SH-SY5Y (cell line): Measurements from ENCODE around the gene TEAD1.

Source experiments
- GATA2 ChIP-seq: IDR thresholded peaks from 2 replicates; pipeline ENCODE4 v1.6.1; 2011; ENCODE audit warnings: mild to moderate bottlenecking, low read depth, low read length
- GATA3 ChIP-seq: IDR thresholded peaks from 2 replicates; pipeline ENCODE4 v1.6.1; 2011; ENCODE audit warnings: low read depth, mild to moderate bottlenecking, low read length, moderate library complexity

Gene TEAD1

GRCh38 chr11:12949453-12949852, 275.2 kb downstream of the TEAD1 start:
- TF ChIP-seq GATA3, result no peak
- TF ChIP-seq GATA2, result no peak

DNA sequence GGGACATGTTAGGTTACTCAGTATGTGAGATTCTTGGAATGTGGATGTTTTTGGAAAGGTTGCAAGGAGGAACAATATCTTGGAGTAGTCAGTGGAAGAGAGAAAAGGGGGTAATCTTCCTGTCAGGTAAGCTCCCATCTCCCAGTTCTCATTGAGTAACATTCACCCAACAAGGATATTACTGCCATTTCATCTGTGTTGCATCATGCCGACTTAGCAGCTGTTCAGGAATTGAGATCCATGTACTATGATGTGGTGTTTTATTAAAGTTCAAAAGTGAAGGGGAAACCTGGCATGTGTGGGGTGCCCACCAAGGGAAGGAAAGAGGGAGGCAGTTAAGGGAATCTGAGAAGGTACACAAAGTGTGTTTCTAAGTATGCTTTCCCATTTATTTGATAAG, 276.4 kb downstream of the TEAD1 start:
- no peak for TF ChIP-seq GATA3
- no peak for TF ChIP-seq GATA2

DNA sequence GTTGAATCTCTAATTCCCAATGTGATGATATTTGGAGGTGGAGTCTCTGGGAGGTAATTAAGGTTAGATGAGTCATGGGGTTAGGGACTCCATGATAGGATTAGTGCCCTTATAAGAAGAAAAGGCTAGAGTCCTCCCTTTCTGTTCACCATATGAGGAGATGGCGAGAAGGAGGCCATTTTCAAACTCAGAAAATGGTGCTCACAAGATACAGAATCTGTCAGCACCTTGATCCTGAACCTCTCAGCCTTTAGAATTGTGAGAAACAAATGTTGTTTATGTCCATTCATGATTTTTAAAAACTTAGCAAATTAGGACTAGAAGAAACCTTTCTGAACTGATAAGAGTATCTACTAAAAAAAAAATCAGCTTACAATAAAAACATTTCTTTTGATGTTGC, 277.2 kb downstream of the TEAD1 start:
- TF ChIP-seq GATA2 (no peak), GATA3 (no peak)

DNA sequence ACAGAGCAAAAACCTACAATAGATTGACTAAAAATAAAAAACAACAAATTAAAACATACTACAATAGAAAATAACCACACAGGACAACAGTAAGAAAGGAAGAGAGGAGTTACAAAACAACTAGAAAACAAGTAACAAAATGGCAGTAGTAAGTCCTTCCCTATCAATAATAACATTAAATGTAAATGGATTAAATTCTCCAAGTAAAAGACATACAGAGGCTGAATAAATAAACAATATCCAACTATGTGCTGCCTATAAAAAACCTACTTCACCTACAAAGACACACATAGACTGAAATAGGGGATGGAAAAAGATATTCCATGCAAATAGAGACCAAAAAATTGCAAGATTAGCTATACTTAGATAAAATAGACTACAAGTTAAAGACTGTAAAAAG, 277.9 kb downstream of the TEAD1 start:
- TF ChIP-seq GATA3, result no peak
- no peak for TF ChIP-seq GATA2

- TF ChIP-seq GATA3 (no peak), GATA2 (no peak)
These were observed 284.8 kb downstream of the TEAD1 start for GRCh38 chr11:12958986-12959385.

- TF ChIP-seq GATA2 (no peak), GATA3 (no peak)
These were observed 287.4 kb downstream of the TEAD1 start for GRCh38 chr11:12961615-12962014.

DNA sequence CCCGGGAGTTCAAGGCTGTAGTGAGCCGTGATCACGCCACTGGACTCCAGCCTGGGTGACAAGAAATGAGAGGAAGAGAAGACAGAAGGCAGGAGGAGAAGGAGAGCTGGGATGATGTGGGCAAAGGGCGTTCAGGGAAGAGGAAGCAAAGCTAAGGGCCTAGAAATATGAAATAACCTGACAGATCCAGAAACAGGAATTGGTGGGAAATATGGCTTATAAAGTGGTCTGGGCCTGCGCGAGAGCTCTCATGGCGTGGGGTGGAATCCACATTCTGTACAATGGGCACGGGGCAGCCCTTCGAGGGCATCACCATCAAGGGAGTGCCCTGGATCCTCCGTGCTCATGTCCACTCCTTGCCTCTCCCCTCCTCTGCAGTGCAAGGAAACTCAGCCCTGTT, 288.1 kb downstream of the TEAD1 start:
- TF ChIP-seq GATA3 (no peak), GATA2 (no peak)

DNA sequence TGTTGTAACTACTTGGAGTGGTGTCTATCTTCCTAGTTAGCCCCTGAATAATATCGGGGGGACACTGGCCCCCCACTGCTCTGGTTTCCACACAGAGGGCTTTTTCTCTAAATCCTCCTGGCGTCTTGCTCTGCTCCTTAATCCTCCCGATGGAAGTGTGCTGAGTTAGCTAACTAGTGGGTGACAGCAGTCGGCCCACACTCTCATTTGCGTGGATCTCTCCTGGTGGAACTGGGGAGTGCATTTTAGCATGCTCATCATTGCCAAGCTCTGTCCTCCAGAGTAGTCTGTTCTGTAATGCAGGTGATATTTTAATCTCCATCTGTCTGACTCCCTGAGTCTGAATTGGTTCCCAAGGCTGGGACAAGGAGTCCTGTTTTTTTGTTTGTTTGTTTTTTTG, 288.8 kb downstream of the TEAD1 start:
- TF ChIP-seq GATA3 (no peak), GATA2 (no peak)

DNA sequence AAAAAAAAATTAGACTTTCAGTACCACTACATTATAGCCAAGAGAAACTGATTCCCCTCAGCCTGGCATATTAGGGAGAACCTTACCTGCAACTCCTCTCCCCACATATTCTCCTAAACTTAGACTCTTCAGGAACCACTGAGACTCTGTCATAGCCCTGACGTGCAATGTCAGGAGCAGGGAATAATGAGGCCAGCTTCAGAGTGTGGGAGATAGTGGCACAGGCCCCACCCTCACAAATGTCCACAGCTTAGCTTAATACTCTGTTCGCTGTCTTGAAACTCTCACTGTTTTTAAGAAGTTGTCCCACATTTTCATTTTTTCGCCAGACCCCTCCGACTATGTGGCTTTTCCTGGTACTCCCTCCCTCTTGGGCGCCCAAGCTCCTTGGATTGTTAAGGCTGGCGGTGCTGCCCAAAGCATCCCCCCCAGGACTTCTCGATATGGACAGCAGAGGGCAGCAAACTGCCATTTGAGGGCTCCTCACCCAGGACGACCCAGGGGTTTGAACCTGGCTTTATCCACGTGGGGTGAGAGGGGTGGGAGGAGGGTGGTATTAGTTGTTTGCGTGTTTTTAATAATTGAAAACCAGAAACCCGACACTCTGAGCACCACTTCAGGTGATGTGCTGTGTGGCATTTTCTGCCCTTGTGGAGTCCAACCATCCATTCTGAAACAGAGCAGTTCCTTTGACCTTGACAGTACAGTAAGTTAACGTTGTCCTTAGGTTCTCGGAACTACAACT, 289.7 kb downstream of the TEAD1 start:
- TF ChIP-seq GATA2 (no peak), GATA3 (no peak)

GRCh38 chr11:12964650-12965049, 290.4 kb downstream of the TEAD1 start:
- TF ChIP-seq GATA2 (no peak), GATA3 (no peak)

- TF ChIP-seq GATA3 (no peak), GATA2 (no peak)
These were observed 291.8 kb downstream of the TEAD1 start for GRCh38 chr11:12966002-12966401.

GRCh38 chr11:12968101-12968500, 293.9 kb downstream of the TEAD1 start:
- TF ChIP-seq GATA2, result no peak
- TF ChIP-seq GATA3, result no peak

DNA sequence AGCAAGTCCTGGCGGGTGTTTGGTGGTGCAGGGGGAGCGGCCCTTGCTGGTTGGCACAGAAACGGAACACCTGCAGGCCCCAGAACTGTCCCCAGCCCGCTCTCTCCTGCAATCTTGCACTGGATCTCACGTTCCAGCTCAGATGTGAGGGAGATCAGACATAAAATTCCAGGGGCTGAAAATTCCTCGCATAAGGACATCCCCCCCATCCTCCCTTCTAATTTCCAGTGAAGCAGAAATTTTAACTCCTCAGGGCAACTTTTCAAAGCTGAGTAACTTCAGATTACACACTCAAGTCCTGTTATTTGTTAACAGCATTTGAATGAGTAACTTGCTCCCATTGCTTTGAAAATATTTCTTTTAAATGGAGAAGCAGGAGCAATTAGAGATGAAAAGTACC, 294.6 kb downstream of the TEAD1 start:
- TF ChIP-seq GATA2, result no peak
- TF ChIP-seq GATA3, result no peak

GRCh38 chr11:12971955-12972354, 297.7 kb downstream of the TEAD1 start:
- TF ChIP-seq GATA2 (no peak), GATA3 (no peak)

DNA sequence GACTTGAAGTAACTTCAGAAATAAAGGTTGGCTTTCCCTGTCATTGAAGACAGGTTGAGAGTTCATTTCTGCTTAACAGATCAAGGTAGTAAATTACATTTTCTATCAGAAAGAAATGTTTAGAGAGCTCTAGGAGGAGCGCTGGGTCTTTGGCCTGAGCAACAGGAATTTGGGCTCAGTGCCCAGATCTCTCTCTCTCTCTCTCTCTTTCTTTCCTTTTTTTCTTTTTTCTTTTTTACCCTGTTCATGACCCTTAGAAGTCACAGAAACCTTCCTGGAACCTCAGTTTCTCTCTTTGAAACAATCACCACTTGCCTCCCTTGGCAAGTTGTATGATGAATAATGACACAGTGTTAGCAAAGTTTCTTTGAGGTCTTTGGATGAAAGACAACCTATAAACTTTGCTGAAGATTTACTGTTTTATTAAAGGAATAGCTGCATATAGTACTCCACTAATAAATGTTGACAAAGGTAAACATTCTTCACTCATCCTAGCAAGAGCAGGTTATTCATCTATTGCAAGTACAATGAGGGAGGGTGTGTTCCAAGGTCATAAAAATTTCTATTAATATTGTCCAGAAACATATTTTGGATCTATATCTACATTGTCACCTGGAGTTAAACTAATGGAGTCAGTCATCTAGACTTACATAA, 299.4 kb downstream of the TEAD1 start:
- TF ChIP-seq GATA3 (no peak), GATA2 (no peak)

- TF ChIP-seq GATA3 (no peak), GATA2 (no peak)
These were observed 301.0 kb downstream of the TEAD1 start for GRCh38 chr11:12975195-12975594.

DNA sequence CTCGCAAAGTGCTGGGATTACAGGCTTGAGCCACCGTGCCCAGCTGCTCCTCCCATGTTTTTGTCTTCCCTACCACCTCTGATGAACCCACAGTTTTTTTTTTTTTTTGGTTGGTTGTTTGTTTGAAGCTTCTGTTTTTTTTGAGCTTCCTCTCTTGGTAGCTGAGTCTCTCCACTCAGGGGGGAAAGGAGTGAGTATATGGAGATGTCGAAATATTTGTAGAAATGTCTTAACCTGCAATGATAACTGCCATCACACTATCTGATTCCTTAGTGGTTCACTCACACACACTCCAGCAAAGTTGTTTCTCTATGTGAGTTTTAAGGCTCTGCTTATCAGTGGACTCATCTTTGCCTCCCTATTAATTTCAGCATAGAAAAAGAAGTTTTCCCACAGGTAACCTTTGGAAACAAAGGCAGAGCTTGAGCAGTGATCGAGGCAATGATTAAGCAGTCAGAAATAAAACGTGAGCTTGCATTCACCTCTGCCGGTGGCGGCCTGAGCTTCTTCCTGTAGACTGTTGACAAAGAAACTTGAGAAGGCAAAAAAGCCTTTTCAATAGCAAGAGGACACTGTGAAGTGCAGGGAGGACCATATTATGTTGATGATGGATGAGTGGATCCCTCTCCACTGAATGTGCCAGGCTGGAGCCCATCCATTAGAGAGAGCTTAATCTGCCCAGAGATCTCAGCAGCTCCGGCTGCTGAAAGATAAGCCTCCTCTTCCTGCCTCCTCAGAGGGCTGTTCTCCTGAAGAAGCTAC, 305.9 kb downstream of the TEAD1 start:
- no peak for TF ChIP-seq GATA3
- peak; percentile 72 for TF ChIP-seq GATA2
